ENCODE measurements around the gene GCSAM. TPM values are rescaled to one million over a fixed set of nuclear protein-coding genes. Genes with fewer than 3 reads are reported as not detected.

The GCSAM gene
- total and polyA plus RNA-seq, 2 donors (not counting 3 experiments of a cell fraction or from before 2014, with no cell fraction given), result not detected

DNA sequence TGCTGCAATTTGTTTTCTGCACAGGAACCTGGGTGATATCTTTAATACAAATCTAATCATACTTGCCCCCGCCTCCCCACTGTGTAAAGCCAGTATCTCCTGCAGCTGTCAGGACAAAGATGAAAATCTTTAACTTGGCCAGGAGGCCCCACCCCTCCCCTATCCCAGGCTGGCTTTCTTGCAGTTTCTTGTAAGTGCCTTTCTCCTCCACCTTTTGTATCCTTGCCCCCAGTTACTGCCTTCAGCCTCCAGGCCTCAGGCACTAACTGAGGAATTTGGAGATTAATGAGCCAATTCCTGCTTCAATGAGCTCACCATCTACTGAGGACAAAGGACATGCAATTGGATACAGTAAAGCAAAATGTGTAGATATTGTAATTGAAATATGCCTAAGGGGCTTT lies 6.5 kb downstream of the GCSAM start:
- Histone ChIP-seq H3K4me1 (ENCODE audit: control insufficient read depth, extremely low read depth, insufficient read depth, low read length) (no peaks in the 10 kb centered on the region), H3K27ac (ENCODE audit: insufficient read depth, low read depth, low read length) (no peak overlapping the region), H3K9me1 (replicated peaks; ENCODE audit: control insufficient read depth, extremely low read depth, insufficient read depth, low read length) (no peaks in the 10 kb centered on the region), H2AFZ (ENCODE audit: low read depth, low read length) (no peak overlapping the region), H3K9ac (replicated peaks; ENCODE audit: extremely low read depth, insufficient read depth, low read length) (no peak overlapping the region), H4K20me1 (replicated peaks; ENCODE audit: control insufficient read depth, extremely low read depth, insufficient read depth, low read length) (no peaks in the 10 kb centered on the region), H3K9me3 (replicated peaks; ENCODE audit: control insufficient read depth, insufficient read depth, low read length) (no peaks in the 10 kb centered on the region), H3K4me2 (ENCODE audit: insufficient read depth, low read length) (no peak overlapping the region), H3K79me2 (ENCODE audit: control insufficient read depth, insufficient read depth, low read length) (no peaks in the 10 kb centered on the region), H3K27me3 (ENCODE audit: control insufficient read depth in 2 of 2, insufficient read depth in 2 of 2, low read length in 2 of 2) (no peaks in the 10 kb centered on the region), H3K4me3 (replicated peaks in 1 of 3; ENCODE audit: insufficient read depth in 1 of 3, low read depth in 1 of 3, low read length in 3 of 3) (no peak overlapping the region), H3K36me3 (ENCODE audit: control insufficient read depth in 2 of 2, extremely low read depth in 1 of 2, insufficient read depth in 2 of 2, low read length in 2 of 2) (no peaks in the 10 kb centered on the region)
- FAIRE-seq (peak; percentile 62), DNase-seq (ENCODE audit: low read depth, low spot score) (peak; percentile 11)
- POLR2A ChIA-PET, result no interaction called here
- BruUV-seq (replicated peaks), result no TSS peak
- intact Hi-C loops (cut with micrococcal nuclease) (no loop called here), dilution Hi-C loops (cut with MboI; ENCODE audit: extremely low pct_ligation_motif_present, low sequenced_read_pairs) (no loop called here)
- TF ChIP-seq, protein P1, sequence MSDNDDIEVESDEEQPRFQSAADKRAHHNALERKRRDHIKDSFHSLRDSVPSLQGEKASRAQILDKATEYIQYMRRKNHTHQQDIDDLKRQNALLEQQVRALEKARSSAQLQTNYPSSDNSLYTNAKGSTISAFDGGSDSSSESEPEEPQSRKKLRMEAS (IDR thresholded peaks at IDR 0.05; ENCODE audit: insufficient read depth, insufficient read length), result no peak
- TF ChIP-seq POLR2AphosphoS5 (IDR thresholded peaks at IDR 0.05; ENCODE audit: insufficient read depth, low read depth, low read length) (no peak), EZH2 (IDR thresholded peaks at IDR 0.05; ENCODE audit: borderline replicate concordance, low read depth, low read length, severe bottlenecking) (no peak), FOS (IDR thresholded peaks at IDR 0.05; ENCODE audit: borderline replicate concordance, insufficient read depth, low read length) (no peak), MYC (IDR thresholded peaks at IDR 0.05; ENCODE audit: low read depth, low read length) (no peak), GATA2 (IDR thresholded peaks at IDR 0.05; ENCODE audit: insufficient read depth, insufficient read length, low read depth, low read length) (no peak), POLR2A (IDR thresholded peaks at IDR 0.05; ENCODE audit: low read depth, low read length) (no peak), JUN (IDR thresholded peaks at IDR 0.05; ENCODE audit: borderline replicate concordance, insufficient read depth, insufficient read length, low read depth) (no peak)
- TF ChIP-seq, protein P2, sequence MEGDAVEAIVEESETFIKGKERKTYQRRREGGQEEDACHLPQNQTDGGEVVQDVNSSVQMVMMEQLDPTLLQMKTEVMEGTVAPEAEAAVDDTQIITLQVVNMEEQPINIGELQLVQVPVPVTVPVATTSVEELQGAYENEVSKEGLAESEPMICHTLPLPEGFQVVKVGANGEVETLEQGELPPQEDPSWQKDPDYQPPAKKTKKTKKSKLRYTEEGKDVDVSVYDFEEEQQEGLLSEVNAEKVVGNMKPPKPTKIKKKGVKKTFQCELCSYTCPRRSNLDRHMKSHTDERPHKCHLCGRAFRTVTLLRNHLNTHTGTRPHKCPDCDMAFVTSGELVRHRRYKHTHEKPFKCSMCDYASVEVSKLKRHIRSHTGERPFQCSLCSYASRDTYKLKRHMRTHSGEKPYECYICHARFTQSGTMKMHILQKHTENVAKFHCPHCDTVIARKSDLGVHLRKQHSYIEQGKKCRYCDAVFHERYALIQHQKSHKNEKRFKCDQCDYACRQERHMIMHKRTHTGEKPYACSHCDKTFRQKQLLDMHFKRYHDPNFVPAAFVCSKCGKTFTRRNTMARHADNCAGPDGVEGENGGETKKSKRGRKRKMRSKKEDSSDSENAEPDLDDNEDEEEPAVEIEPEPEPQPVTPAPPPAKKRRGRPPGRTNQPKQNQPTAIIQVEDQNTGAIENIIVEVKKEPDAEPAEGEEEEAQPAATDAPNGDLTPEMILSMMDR (IDR thresholded peaks at IDR 0.05; ENCODE audit: extremely low read depth in 1 of 2, insufficient read depth in 1 of 2, low read depth in 1 of 2, low read length in 2 of 2), result no peak
- CTCF ChIA-PET, result interaction anchor here (3.0 to 4.3 kb wide), 2 partner anchors 11 to 15 kb away, joined by 12 to 26 read pairs; no protein-coding TSS in a partner anchor

All from endothelial cell of umbilical vein (primary cell).